Thymus (tissue), 14 donors: Measurements from ENCODE around the gene AKAP6. TPM values are rescaled to one million over a fixed set of nuclear protein-coding genes. Genes with fewer than 3 reads are reported as not detected.

Source experiments
- DNase-seq, 9 donors: peaks; one replicate each; pipeline ENCODE4 v3.0.0-alpha.2; 2013; ENCODE audit warnings: low spot score in 9 of 9, low read depth in 6 of 9, missing footprints in 1 of 9
- H3K27ac ChIP-seq, 2 donors: one replicate each; pipeline ENCODE4 v1.5.1; 2013; ENCODE audit warnings: control low read depth in 1 of 2, low read depth in 1 of 2, low read length in 1 of 2, mild to moderate bottlenecking in 1 of 2, moderate library complexity in 1 of 2
- H3K27me3 ChIP-seq, 2 donors: one replicate each; pipeline ENCODE4 v1.5.1; 2013; ENCODE audit warnings: low read length in 1 of 2; ENCODE audit not compliant: control insufficient read depth in 2 of 2, insufficient read depth in 1 of 2
- H3K36me3 ChIP-seq, 2 donors: one replicate each; pipeline ENCODE4 v1.5.1; 2013; ENCODE audit warnings: low read length in 1 of 2, mild to moderate bottlenecking in 1 of 2, moderate library complexity in 1 of 2; ENCODE audit not compliant: control insufficient read depth in 2 of 2, insufficient read depth in 2 of 2
- H3K4me1 ChIP-seq, 2 donors: one replicate each; pipeline ENCODE4 v1.5.1; 2013; ENCODE audit warnings: low read length in 2 of 2; ENCODE audit not compliant: control insufficient read depth in 2 of 2, insufficient read depth in 2 of 2
- H3K4me3 ChIP-seq, 2 donors: one replicate each; pipeline ENCODE4 v1.5.1; 2013; ENCODE audit warnings: low read length in 2 of 2, control low read depth in 1 of 2, mild to moderate bottlenecking in 1 of 2
- H3K9me3 ChIP-seq, 2 donors: one replicate each; pipeline ENCODE4 v1.5.1; 2013; ENCODE audit warnings: low read length in 1 of 2, mild to moderate bottlenecking in 1 of 2; ENCODE audit not compliant: control insufficient read depth in 2 of 2, insufficient read depth in 1 of 2
- WGBS: extraction: QIAGEN DNeasy Blood & Tissue Kit; methylation state at CpG from one replicate; pipeline ENCODE4 v1.1.7; 2013; 5-methylcytosine and 5-hydroxymethylcytosine counted together
- long read RNA-seq, 10 donors: transcript quantifications; one replicate each; lab custom pipeline, GENCODE V29; 2026
- polyA plus RNA-seq: library from polyadenylated mRNA; stranded (reverse); fragments of 200-250 nt; gene quantifications from one replicate; pipeline ENCODE4 v1.2.3, GENCODE V29; 2013
- total RNA-seq: library from RNA; stranded (reverse); fragments of 120-200 nt; gene quantifications from one replicate; pipeline ENCODE4 v1.2.4, GENCODE V29; 2013
- donor health status: healthy.

AKAP6 gene, protein sequence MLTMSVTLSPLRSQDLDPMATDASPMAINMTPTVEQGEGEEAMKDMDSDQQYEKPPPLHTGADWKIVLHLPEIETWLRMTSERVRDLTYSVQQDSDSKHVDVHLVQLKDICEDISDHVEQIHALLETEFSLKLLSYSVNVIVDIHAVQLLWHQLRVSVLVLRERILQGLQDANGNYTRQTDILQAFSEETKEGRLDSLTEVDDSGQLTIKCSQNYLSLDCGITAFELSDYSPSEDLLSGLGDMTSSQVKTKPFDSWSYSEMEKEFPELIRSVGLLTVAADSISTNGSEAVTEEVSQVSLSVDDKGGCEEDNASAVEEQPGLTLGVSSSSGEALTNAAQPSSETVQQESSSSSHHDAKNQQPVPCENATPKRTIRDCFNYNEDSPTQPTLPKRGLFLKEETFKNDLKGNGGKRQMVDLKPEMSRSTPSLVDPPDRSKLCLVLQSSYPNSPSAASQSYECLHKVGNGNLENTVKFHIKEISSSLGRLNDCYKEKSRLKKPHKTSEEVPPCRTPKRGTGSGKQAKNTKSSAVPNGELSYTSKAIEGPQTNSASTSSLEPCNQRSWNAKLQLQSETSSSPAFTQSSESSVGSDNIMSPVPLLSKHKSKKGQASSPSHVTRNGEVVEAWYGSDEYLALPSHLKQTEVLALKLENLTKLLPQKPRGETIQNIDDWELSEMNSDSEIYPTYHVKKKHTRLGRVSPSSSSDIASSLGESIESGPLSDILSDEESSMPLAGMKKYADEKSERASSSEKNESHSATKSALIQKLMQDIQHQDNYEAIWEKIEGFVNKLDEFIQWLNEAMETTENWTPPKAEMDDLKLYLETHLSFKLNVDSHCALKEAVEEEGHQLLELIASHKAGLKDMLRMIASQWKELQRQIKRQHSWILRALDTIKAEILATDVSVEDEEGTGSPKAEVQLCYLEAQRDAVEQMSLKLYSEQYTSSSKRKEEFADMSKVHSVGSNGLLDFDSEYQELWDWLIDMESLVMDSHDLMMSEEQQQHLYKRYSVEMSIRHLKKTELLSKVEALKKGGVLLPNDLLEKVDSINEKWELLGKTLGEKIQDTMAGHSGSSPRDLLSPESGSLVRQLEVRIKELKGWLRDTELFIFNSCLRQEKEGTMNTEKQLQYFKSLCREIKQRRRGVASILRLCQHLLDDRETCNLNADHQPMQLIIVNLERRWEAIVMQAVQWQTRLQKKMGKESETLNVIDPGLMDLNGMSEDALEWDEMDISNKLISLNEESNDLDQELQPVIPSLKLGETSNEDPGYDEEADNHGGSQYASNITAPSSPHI (N-terminal part only)
- total RNA-seq (2.0 TPM), polyA plus RNA-seq (1.4 TPM)
- long read RNA-seq, donor 1 = 0 reads
- long read RNA-seq, donor 2 = 0 reads
- long read RNA-seq, donor 3 = 0 reads
- long read RNA-seq, donor 4 = 0 reads
- long read RNA-seq, donor 5 = 0 reads
- long read RNA-seq, donor 6 = 0 reads
- long read RNA-seq, donor 7 = 0 reads
- long read RNA-seq, donor 8 = 0 reads
- long read RNA-seq, donor 9 = 0 reads
- long read RNA-seq, donor 10 = 0 reads

GRCh38 chr14:32329146-32329545 is at the start of gene AKAP6:
AKAP6 (plus strand) TSS chr14:32329298; CDS start chr14:32433494, 104,196 bp downstream.
- WGBS = 91% methylated on average over 7 of the region's 7 CpGs
- Histone ChIP-seq H3K27me3 (no peaks in the 10 kb centered on the region), H3K36me3 (no peaks in the 10 kb centered on the region), H3K9me3 (no peaks in the 10 kb centered on the region), H3K4me1 (peaks cover 0 to 4% of the 10 kb centered on the region in 2 donors), H3K4me3 (no peak within 1 kb of the TSS), H3K27ac (no peak within 1 kb of the TSS)
- no peak for DNase-seq

- no peak overlapping the region for H3K4me3 ChIP-seq
- no peaks in the 10 kb centered on the region for H3K9me3 ChIP-seq
- 75% methylated on average over 1 of the region's 1 CpG for WGBS
- H3K27ac ChIP-seq = no peak overlapping the region
- H3K4me1 ChIP-seq = no peaks in the 10 kb centered on the region
- no peaks in the 10 kb centered on the region for H3K27me3 ChIP-seq
- DNase-seq = no peak
- no peaks in the 10 kb centered on the region for H3K36me3 ChIP-seq
Observed at GRCh38 chr14:32286602-32287001, 42.5 kb upstream of the AKAP6 start.

- WGBS = 95% methylated on average over 3 of the region's 3 CpGs
- Histone ChIP-seq H3K36me3 (no peaks in the 10 kb centered on the region), H3K4me1 (no peaks in the 10 kb centered on the region), H3K4me3 (no peak overlapping the region), H3K27me3 (no peaks in the 10 kb centered on the region), H3K27ac (no peak overlapping the region), H3K9me3 (no peaks in the 10 kb centered on the region)
- DNase-seq = no peak
Observed at GRCh38 chr14:32296366-32296765, 32.7 kb upstream of the AKAP6 start.

GRCh38 chr14:32298346-32298745 is 30.8 kb upstream of the AKAP6 start:
- 94% methylated on average over 3 of the region's 3 CpGs for WGBS
- no peaks in the 10 kb centered on the region for H3K27me3 ChIP-seq
- no peak overlapping the region for H3K27ac ChIP-seq

GRCh38 chr14:32300136-32300535 is 29.0 kb upstream of the AKAP6 start:
- Histone ChIP-seq H3K9me3 (no peaks in the 10 kb centered on the region), H3K36me3 (no peaks in the 10 kb centered on the region), H3K27ac (no peak overlapping the region), H3K4me3 (no peak overlapping the region), H3K27me3 (no peaks in the 10 kb centered on the region), H3K4me1 (no peaks in the 10 kb centered on the region)
- no peak for DNase-seq
- 84% methylated on average over 1 of the region's 1 CpG for WGBS

More at GRCh38 chr14:32298346-32298745, 30.8 kb upstream of the AKAP6 start:
- H3K9me3 ChIP-seq = no peaks in the 10 kb centered on the region
- DNase-seq = no peak
- H3K4me1 ChIP-seq = no peaks in the 10 kb centered on the region
- no peaks in the 10 kb centered on the region for H3K36me3 ChIP-seq
- no peak overlapping the region for H3K4me3 ChIP-seq

DNA sequence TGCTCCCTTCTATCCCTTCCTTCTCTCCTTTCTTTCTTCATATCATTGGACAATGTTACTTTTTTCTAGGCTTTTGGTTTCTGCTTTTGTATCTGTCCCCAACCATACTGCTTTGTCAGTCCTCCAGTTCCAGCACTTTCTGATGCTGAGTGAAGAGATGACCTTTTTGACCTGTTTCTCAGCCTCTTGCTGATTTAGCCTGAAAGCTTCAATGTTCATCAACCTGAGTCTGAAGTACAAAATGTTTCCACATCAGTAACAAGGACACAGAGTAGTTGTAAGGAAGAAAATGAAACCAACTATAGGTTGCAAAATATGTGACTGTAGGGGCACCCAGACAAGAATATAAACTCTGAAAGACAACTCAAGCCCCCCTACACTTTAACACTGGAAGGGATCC is 25.2 kb upstream of the AKAP6 start:
- no peaks in the 10 kb centered on the region for H3K27me3 ChIP-seq
- H3K36me3 ChIP-seq = no peaks in the 10 kb centered on the region
- H3K4me3 ChIP-seq = no peak overlapping the region
- no peaks in the 10 kb centered on the region for H3K9me3 ChIP-seq
- no peaks in the 10 kb centered on the region for H3K4me1 ChIP-seq
- H3K27ac ChIP-seq = no peak overlapping the region
- no peak for DNase-seq

DNA sequence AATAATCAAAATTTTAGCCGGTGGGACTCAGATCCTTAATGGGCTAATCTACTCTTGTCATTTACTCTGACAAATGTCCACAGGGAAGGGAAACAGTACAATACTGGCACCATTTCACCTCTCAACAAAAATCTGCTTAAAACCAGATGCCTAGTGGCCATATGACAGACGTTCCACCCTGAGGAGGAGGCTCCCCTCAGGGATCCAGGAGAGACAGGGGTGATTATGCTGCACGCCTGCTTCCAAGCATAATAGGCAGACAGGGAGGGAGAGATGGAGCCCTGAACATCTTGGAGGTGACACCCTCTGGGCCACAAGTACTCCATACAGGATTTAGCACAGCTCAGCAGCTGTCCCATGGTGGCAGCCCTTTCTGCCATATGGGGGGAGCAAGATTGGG is 24.8 kb upstream of the AKAP6 start:
- Histone ChIP-seq H3K4me1 (no peaks in the 10 kb centered on the region), H3K9me3 (no peaks in the 10 kb centered on the region), H3K36me3 (no peaks in the 10 kb centered on the region), H3K4me3 (no peak overlapping the region), H3K27me3 (no peaks in the 10 kb centered on the region), H3K27ac (no peak overlapping the region)
- no peak for DNase-seq
- 96% methylated on average over 3 of the region's 3 CpGs for WGBS

DNA sequence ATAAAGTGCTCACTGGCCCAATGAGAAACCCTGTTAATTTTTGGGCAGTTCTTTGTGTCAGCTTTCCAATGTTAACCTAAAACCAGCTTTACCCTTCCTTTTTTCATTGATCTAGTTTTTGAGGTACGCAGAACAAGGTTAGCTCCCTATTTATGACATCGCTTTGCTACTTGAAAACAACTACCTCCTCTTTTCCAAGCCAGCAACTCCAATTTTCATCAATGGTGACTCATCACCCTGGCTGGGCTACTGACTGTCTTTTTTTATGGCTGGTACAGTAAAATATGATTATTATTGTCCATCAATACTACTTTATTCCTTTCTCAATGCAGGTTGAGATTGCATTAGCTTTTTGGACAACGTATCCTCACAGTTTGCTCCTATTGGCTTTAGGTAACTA is 22.5 kb upstream of the AKAP6 start:
- Histone ChIP-seq H3K36me3 (no peaks in the 10 kb centered on the region), H3K27me3 (no peaks in the 10 kb centered on the region), H3K4me1 (no peaks in the 10 kb centered on the region), H3K9me3 (no peaks in the 10 kb centered on the region), H3K27ac (no peak overlapping the region), H3K4me3 (no peak overlapping the region)
- DNase-seq = no peak
- WGBS = 98% methylated on average over 3 of the region's 3 CpGs
